OCI-LY1 (cell line): ENCODE data around the gene PRH2.

Experiments
- H2AFZ ChIP-seq: fragments of 200-600 bp; sonication (generic), shearing (Covaris generic); 2 replicates; pipeline ENCODE4 v1.6.0; 2014; ENCODE audit warnings: antibody characterized with exemption, mild to moderate bottlenecking, low read length
- H3F3A ChIP-seq: fragments of 200-600 bp; sonication (generic), shearing (Covaris generic); 2 replicates; pipeline ENCODE4 v1.6.0; 2014; ENCODE audit warnings: mild to moderate bottlenecking, antibody characterized with exemption, low read length, moderate library complexity; ENCODE audit not compliant: insufficient read depth
- H3K27ac ChIP-seq: fragments of 200-600 bp; sonication (generic); 2 replicates; pipeline ENCODE4 v1.5.1; 2014; ENCODE audit warnings: low read length, mixed run types, mild to moderate bottlenecking, low read depth; ENCODE audit not compliant: poor library complexity, severe bottlenecking
- H3K27me3 ChIP-seq: fragments of 200-600 bp; sonication (generic); 2 replicates; pipeline ENCODE4 v1.6.0; 2014; ENCODE audit warnings: antibody characterized with exemption, mild to moderate bottlenecking, low read length, moderate library complexity; ENCODE audit not compliant: insufficient read depth
- H3K36me3 ChIP-seq: fragments of 200-600 bp; sonication (generic); 2 replicates; pipeline ENCODE4 v1.6.1; 2014; ENCODE audit warnings: mild to moderate bottlenecking, antibody characterized with exemption, low read length, moderate library complexity, mixed read lengths; ENCODE audit not compliant: insufficient read depth
- H3K4me1 ChIP-seq: fragments of 200-600 bp; sonication (generic); 2 replicates; pipeline ENCODE4 v1.5.1; 2014; ENCODE audit warnings: mild to moderate bottlenecking, low read length, moderate library complexity; ENCODE audit not compliant: insufficient read depth, severe bottlenecking
- H3K4me2 ChIP-seq: fragments of 200-600 bp; sonication (generic), shearing (Covaris generic); 2 replicates; pipeline ENCODE4 v1.6.1; 2014; ENCODE audit warnings: low read length
- H3K4me3 ChIP-seq: fragments of 200-600 bp; sonication (generic); 2 replicates; pipeline ENCODE4 v1.5.1; 2014; ENCODE audit warnings: low read length, low read depth, mild to moderate bottlenecking, mixed read lengths; ENCODE audit not compliant: poor library complexity, severe bottlenecking
- H3K79me2 ChIP-seq: fragments of 200-600 bp; shearing (Covaris generic); 2 replicates; pipeline ENCODE4 v1.6.1; 2016; ENCODE audit warnings: mixed run types, low read length, mixed read lengths; ENCODE audit not compliant: insufficient read depth
- H3K9ac ChIP-seq: fragments of 200-600 bp; sonication (generic), shearing (Covaris generic); 2 replicates; pipeline ENCODE4 v1.6.1; 2014; ENCODE audit warnings: mild to moderate bottlenecking, low read length, mixed read lengths
- H3K9me2 ChIP-seq: fragments of 200-600 bp; sonication (generic), shearing (Covaris generic); 2 replicates; pipeline ENCODE4 v1.6.1; 2014; ENCODE audit warnings: low read depth, mild to moderate bottlenecking, low read length, mixed read lengths
- H3K9me3 ChIP-seq: fragments of 200-600 bp; shearing (Covaris generic); 2 replicates; pipeline ENCODE4 v1.6.1; 2014; ENCODE audit warnings: low read length, mixed read lengths
- H4K20me1 ChIP-seq: fragments of 200-600 bp; sonication (generic), shearing (Covaris generic); 2 replicates; pipeline ENCODE4 v1.6.0; 2016; ENCODE audit warnings: mild to moderate bottlenecking, low read length; ENCODE audit not compliant: insufficient read depth
- CTCF ChIP-seq: fragments of 200-600 bp; sonication (generic), shearing (Covaris generic); IDR thresholded peaks from 2 replicates; pipeline ENCODE4 v1.5.1; 2017; ENCODE audit warnings: mild to moderate bottlenecking, antibody characterized with exemption, low read length, moderate library complexity, mixed read lengths
- EZH2 ChIP-seq: fragments of 200-600 bp; sonication (generic), shearing (Covaris generic); IDR thresholded peaks from 2 replicates; pipeline ENCODE4 v1.8.0; 2017; ENCODE audit warnings: borderline replicate concordance, mixed run types, mild to moderate bottlenecking, antibody characterized with exemption, low read length, moderate library complexity, mixed read lengths

The PRH2 gene

GRCh38 chr12:10926269-10926668 lies 2.8 kb upstream of the PRH2 start:
- Histone ChIP-seq H3K36me3 (no peaks in the 10 kb centered on the region), H3K4me1 (no peaks in the 10 kb centered on the region), H3K79me2 (no peaks in the 10 kb centered on the region), H3K27ac (no peak overlapping the region), H2AFZ (no peak overlapping the region), H3F3A (no peaks in the 10 kb centered on the region), H3K9me3 (no peaks in the 10 kb centered on the region), H3K9ac (no peak overlapping the region), H3K4me3 (no peak overlapping the region), H3K9me2 (no peaks in the 10 kb centered on the region), H3K27me3 (no peaks in the 10 kb centered on the region), H4K20me1 (no peaks in the 10 kb centered on the region), H3K4me2 (no peak overlapping the region)
- TF ChIP-seq CTCF (no peak), EZH2 (no peak)

GRCh38 chr12:10936506-10936905 lies 7.5 kb downstream of the PRH2 start:
- Histone ChIP-seq H3K36me3 (no peaks in the 10 kb centered on the region), H3F3A (no peaks in the 10 kb centered on the region), H3K4me2 (no peak overlapping the region), H3K27ac (no peak overlapping the region), H3K27me3 (no peaks in the 10 kb centered on the region), H3K79me2 (no peaks in the 10 kb centered on the region), H3K9me3 (no peaks in the 10 kb centered on the region), H3K4me3 (no peak overlapping the region), H2AFZ (no peak overlapping the region), H4K20me1 (no peaks in the 10 kb centered on the region), H3K9me2 (no peaks in the 10 kb centered on the region; the same call in 1 of the 2 replicates), H3K9ac (no peak overlapping the region), H3K4me1 (peaks cover 7% of the 10 kb centered on the region)
- TF ChIP-seq EZH2 = no peak
- no peak for TF ChIP-seq CTCF

GRCh38 chr12:10939163-10939562 lies 10.1 kb downstream of the PRH2 start, which contains the start of gene TAS2R14:
TSS of gene TAS2R14 (minus strand) at chr12:10939263. CDS start at chr12:10939207, 56 bp downstream.
- H3K9me2 ChIP-seq = no peaks in the 10 kb centered on the region; the same call in 1 of the 2 replicates
- no peak within 1 kb of the TSS for H3K27ac ChIP-seq
- H3K4me2 ChIP-seq = no peak within 1 kb of the TSS
- H3K4me3 ChIP-seq = no peak within 1 kb of the TSS
- TF ChIP-seq CTCF = no peak
- no peak for TF ChIP-seq EZH2
- no peaks in the 10 kb centered on the region for H3K36me3 ChIP-seq
- peaks cover 7% of the 10 kb centered on the region for H3K4me1 ChIP-seq
- H4K20me1 ChIP-seq = no peaks in the 10 kb centered on the region
- no peaks in the 10 kb centered on the region for H3F3A ChIP-seq
- no peak within 1 kb of the TSS for H2AFZ ChIP-seq
- H3K27me3 ChIP-seq = no peaks in the 10 kb centered on the region
- no peaks in the 10 kb centered on the region for H3K9me3 ChIP-seq
- no peaks in the 10 kb centered on the region for H3K79me2 ChIP-seq
- H3K9ac ChIP-seq = no peak within 1 kb of the TSS
